Activated CD4-positive, alpha-beta T cell treated with anti-CD3 and anti-CD28 coated beads for 36 hours (primary cell): ENCODE data around the gene MID2. TPM values are rescaled to one million over a fixed set of nuclear protein-coding genes. Genes with fewer than 3 reads are reported as not detected.
"Not testable (repeated sequence)": the region's sequence is repeated elsewhere in the genome, so short reads cannot be mapped to it uniquely, and the experiment has no call there.

Experiments
- ATAC-seq: fragments of 200-7000 bp; cut with Tn5 transposase; one replicate; pipeline ENCODE4 v1.10.0; 2021; ENCODE audit warnings: mild to moderate bottlenecking, moderate library complexity
- CTCF ChIA-PET: fragments of 350-600 bp; sonication (Branson Sonifier 250); formaldehyde crosslinking; loops from one replicate; lab custom pipeline; 2021; ENCODE audit warnings: antibody characterized with exemption; lab: Charles Lee
- POLR2A ChIA-PET: fragments of 350-600 bp; sonication (Branson Sonifier 250); formaldehyde crosslinking; loops from one replicate; lab custom pipeline; 2021; ENCODE audit warnings: antibody characterized with exemption, inconsistent platforms; lab: Charles Lee
- DNase-seq: peaks from one replicate; pipeline ENCODE4 v3.0.0-alpha.2; 2020
- H3K27ac Mint-ChIP-seq: one replicate; pipeline ENCODE4 v1.8.0; 2021; ENCODE audit warnings: mixed read lengths
- H3K27me3 Mint-ChIP-seq: one replicate; pipeline ENCODE4 v1.8.0; 2021; ENCODE audit warnings: mixed read lengths
- H3K36me3 Mint-ChIP-seq: one replicate; pipeline ENCODE4 v1.8.0; 2021; ENCODE audit warnings: low read depth, mixed read lengths
- H3K4me1 Mint-ChIP-seq: one replicate; pipeline ENCODE4 v1.8.0; 2021; ENCODE audit warnings: mixed read lengths
- H3K4me3 Mint-ChIP-seq: one replicate; pipeline ENCODE4 v1.8.0; 2021; ENCODE audit warnings: mild to moderate bottlenecking, moderate library complexity, mixed read lengths
- H3K9me3 Mint-ChIP-seq: one replicate; pipeline ENCODE4 v1.8.0; 2021; ENCODE audit warnings: low read depth, mixed read lengths
- intact Hi-C, 2 experiments: fragments of 100-400 bp; cut with DNase I in 1 of 2; cut with micrococcal nuclease in 1 of 2; formaldehyde crosslinking; loops; one replicate each; pipeline versions ENCODE4 v1.14.2 to v1.15.1; 2022 to 2024; cut with DNase I, micrococcal nuclease
- total RNA-seq, 2 experiments: library from RNA; stranded (reverse); gene quantifications; one replicate each; pipeline ENCODE4 v1.2.3, GENCODE V29; 2021

MID2 gene
- 10 to 100 TPM in 1 of 2 experiments, 1 to 10 TPM in 1; 7.3 to 10.1 TPM for total RNA-seq

DNA sequence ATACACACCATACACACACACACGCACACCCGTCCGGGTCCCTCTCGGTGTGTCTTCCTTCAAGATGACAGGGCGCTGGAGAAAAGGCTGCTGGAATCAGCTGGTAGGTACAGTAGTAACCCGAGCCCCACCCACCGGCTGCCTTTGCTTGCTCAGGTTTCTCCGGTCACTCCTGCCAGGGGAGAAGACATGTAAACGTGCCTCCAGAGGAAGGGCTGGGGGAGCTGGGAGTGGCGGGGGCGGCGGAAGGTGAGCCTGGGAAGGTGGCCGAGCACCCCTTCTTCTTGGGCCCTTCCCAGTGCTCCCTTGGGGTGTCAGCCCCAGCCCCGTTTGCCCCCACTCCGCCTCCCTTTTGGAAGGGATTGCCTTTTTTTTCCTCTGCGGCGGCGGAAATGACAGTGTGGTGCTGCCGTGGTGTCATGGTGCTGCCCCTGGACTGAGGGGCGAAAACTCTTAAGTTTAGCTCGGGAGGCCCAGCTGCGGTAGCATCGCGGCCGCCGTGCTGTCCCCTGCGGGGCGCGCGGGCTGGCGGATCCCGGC is at the start of gene MID2:
Gene MID2, plus strand, starts transcription at position 169 of the 540 bp plus-strand sequence. CDS start 561 bp downstream, outside the sequence.
- POLR2A ChIA-PET = interaction anchor here (1.8 kb wide), 1 partner anchor 20 kb away, joined by 4 read pairs; no protein-coding TSS in a partner anchor

GRCh38 chrX:107776649-107777535 is 48.8 kb upstream of the MID2 start:
- POLR2A ChIA-PET = interaction anchor here (0.7 to 1.0 kb wide), 4 partner anchors 103 to 345 kb away, joined by 3 to 4 read pairs (median 3); partner anchors contain the start of gene PRPS1
- CTCF ChIA-PET = interaction anchor here (0.6 to 6.8 kb wide), 30 partner anchors 10 to 880 kb away, joined by 3 to 149 read pairs (median 4); partner anchors contain the start of genes MID2 and PRPS1
- Mint-ChIP-seq H3K27me3 (no peaks in the 10 kb centered on the region), H3K36me3 (no peaks in the 10 kb centered on the region), H3K4me3 (peak overlapping the region; percentile 77), H3K4me1 (peaks cover 12% of the 10 kb centered on the region), H3K27ac (peak overlapping the region; percentile 86), H3K9me3 (no peaks in the 10 kb centered on the region)
- intact Hi-C loops = loop anchor here (1.0 to 10.0 kb wide), 16 partner anchors 34 to 882 kb away; partner anchors contain the start of genes MORC4 (in 1 of the 2) and RBM41 (in 1 of the 2)
- peak; percentile 80 for ATAC-seq
- peak; percentile 88 for DNase-seq

More for the DNA sequence above, at the start of gene MID2:
- CTCF ChIA-PET = interaction anchor here (1.6 kb wide), 1 partner anchor 48 kb away, joined by 7 read pairs; the partner anchor contains the start of gene NCBP2L
- no peaks in the 10 kb centered on the region for H3K36me3 Mint-ChIP-seq
- DNase-seq (peak; percentile 71), ATAC-seq (peak; percentile 57)
- peak within 1 kb of the TSS; percentile 75 for H3K4me3 Mint-ChIP-seq
- peaks cover 43% of the 10 kb centered on the region for H3K4me1 Mint-ChIP-seq
- H3K27ac Mint-ChIP-seq = peak within 1 kb of the TSS; percentile 72
- no peaks in the 10 kb centered on the region for H3K9me3 Mint-ChIP-seq
- H3K27me3 Mint-ChIP-seq = peaks cover 4% of the 10 kb centered on the region
- intact Hi-C loops = loop anchor here (1.0 to 10.0 kb wide), 7 partner anchors 49 to 267 kb away; partner anchors contain the start of genes ATG4A (in 1 of the 2), NCBP2L (in 1 of the 2) and PSMD10 (in 1 of the 2)

GRCh38 chrX:107777536-107777832 is 48.2 kb upstream of the MID2 start, which contains the start of gene NCBP2L:
Gene NCBP2L, plus strand, starts transcription at chrX:107777733. Its CDS starts 16,488 bp downstream, at chrX:107794221.
- ATAC-seq (no peak), DNase-seq (no peak)
- H3K36me3 Mint-ChIP-seq = no peaks in the 10 kb centered on the region
- intact Hi-C loops = loop anchor here (1.0 to 10.0 kb wide), 15 partner anchors 35 to 883 kb away; partner anchors contain the start of genes MORC4 (in 1 of the 2) and RBM41 (in 1 of the 2)
- H3K4me1 Mint-ChIP-seq = peaks cover 12% of the 10 kb centered on the region
- no peaks in the 10 kb centered on the region for H3K9me3 Mint-ChIP-seq
- peak within 1 kb of the TSS; percentile 86 for H3K27ac Mint-ChIP-seq
- POLR2A ChIA-PET = interaction anchor here (0.7 to 1.0 kb wide), 4 partner anchors 104 to 345 kb away, joined by 3 to 4 read pairs (median 3); partner anchors contain the start of gene PRPS1
- CTCF ChIA-PET = interaction anchor here (0.6 to 6.8 kb wide), 25 partner anchors 10 to 838 kb away, joined by 3 to 149 read pairs (median 4); partner anchors contain the start of genes MID2 and PRPS1
- no peaks in the 10 kb centered on the region for H3K27me3 Mint-ChIP-seq
- peak within 1 kb of the TSS; percentile 77 for H3K4me3 Mint-ChIP-seq

DNA sequence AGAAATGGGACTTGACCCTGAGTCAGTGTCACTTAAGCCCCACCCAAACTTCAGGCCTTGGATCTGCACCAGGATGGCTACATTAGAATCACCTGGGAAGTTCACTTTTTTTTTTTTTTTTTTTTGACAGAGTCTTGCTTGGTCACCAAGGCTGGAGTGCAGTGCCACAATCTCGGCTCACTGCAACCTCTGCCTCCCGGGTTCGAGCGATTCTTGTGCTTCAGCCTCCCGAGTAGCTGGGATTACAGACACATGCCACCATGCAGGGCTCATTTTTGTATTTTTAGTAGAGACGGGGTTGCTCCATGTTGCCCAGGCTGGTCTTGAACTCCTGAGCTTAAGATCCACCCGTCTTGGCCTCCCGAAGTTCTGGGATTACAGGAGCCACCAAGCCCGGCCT is 45.1 kb upstream of the MID2 start:
- Mint-ChIP-seq H3K9me3 (no peaks in the 10 kb centered on the region), H3K27ac (no peak overlapping the region), H3K4me3 (no peak overlapping the region), H3K36me3 (no peaks in the 10 kb centered on the region), H3K27me3 (no peaks in the 10 kb centered on the region), H3K4me1 (peaks cover 6% of the 10 kb centered on the region)
- CTCF ChIA-PET = interaction anchor here (0.6 to 6.8 kb wide), 3 partner anchors 11 to 124 kb away, joined by 3 to 149 read pairs (median 4); no protein-coding TSS in a partner anchor
- intact Hi-C loops = no loop called here
- DNase-seq = no peak
- no peak for ATAC-seq
- POLR2A ChIA-PET = no interaction called here

- H3K27me3 Mint-ChIP-seq = peaks cover 1% of the 10 kb centered on the region
- H3K4me1 Mint-ChIP-seq = no peaks in the 10 kb centered on the region
- intact Hi-C loops = no loop called here
- H3K4me3 Mint-ChIP-seq = no peak overlapping the region
- H3K36me3 Mint-ChIP-seq = no peaks in the 10 kb centered on the region
- no peaks in the 10 kb centered on the region for H3K9me3 Mint-ChIP-seq
- H3K27ac Mint-ChIP-seq = no peak overlapping the region
- ChIA-PET CTCF (no interaction called here), POLR2A (no interaction called here)
- DNase-seq = no peak
- ATAC-seq = no peak
Observed at GRCh38 chrX:107787827-107788226, 37.8 kb upstream of the MID2 start.

- Mint-ChIP-seq H3K36me3 (no peaks in the 10 kb centered on the region), H3K9me3 (no peaks in the 10 kb centered on the region), H3K27ac (no peak overlapping the region), H3K4me3 (no peak overlapping the region), H3K27me3 (peaks cover 3% of the 10 kb centered on the region), H3K4me1 (no peaks in the 10 kb centered on the region)
- no peak for DNase-seq
- ChIA-PET CTCF (no interaction called here), POLR2A (no interaction called here)
- ATAC-seq = no peak
- intact Hi-C loops = no loop called here
Observed at GRCh38 chrX:107804427-107804826, 21.2 kb upstream of the MID2 start.

GRCh38 chrX:107805179-107805578 is 20.5 kb upstream of the MID2 start:
- H3K36me3 Mint-ChIP-seq = no peaks in the 10 kb centered on the region
- no peaks in the 10 kb centered on the region for H3K4me1 Mint-ChIP-seq
- DNase-seq (no peak), ATAC-seq (no peak)
- H3K27me3 Mint-ChIP-seq = peaks cover 1% of the 10 kb centered on the region
- POLR2A ChIA-PET = no interaction called here
- no peaks in the 10 kb centered on the region for H3K9me3 Mint-ChIP-seq
- intact Hi-C loops = no loop called here
- CTCF ChIA-PET = no interaction called here
- no peak overlapping the region for H3K4me3 Mint-ChIP-seq
- H3K27ac Mint-ChIP-seq = no peak overlapping the region

DNA sequence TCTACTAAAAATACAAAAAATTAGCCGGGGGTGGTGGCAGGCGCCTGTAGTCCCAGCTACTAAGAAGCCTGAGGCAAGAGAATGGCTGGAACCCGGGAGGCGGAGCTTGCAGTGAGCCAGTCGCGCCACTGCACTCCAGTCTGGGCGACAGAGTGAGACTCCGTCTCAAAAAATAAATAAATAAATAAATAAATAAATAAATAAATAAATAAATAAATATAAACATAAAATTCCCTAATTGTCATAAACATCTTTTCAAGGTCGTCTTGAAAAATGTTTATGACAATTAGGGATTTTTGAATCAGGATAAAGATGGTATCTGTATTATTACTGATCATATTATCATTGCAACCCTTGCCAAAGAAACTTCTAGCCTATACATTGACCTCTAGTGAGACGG is 15.6 kb upstream of the MID2 start:
- POLR2A ChIA-PET = not testable (repeated sequence)

GRCh38 chrX:107818900-107819521 is 6.7 kb upstream of the MID2 start:
- ChIA-PET CTCF (no interaction called here), POLR2A (no interaction called here)
- ATAC-seq (no peak), DNase-seq (peak; percentile 11)
- Mint-ChIP-seq H3K9me3 (no peaks in the 10 kb centered on the region), H3K27me3 (no peaks in the 10 kb centered on the region), H3K36me3 (no peaks in the 10 kb centered on the region), H3K4me3 (no peak overlapping the region), H3K27ac (no peak overlapping the region), H3K4me1 (peaks cover 6% of the 10 kb centered on the region)
- intact Hi-C loops = no loop called here

More for the DNA sequence above, 15.6 kb upstream of the MID2 start:
- intact Hi-C loops, H3K4me3 Mint-ChIP-seq, H3K9me3 Mint-ChIP-seq, DNase-seq, H3K27ac Mint-ChIP-seq, H3K27me3 Mint-ChIP-seq, H3K4me1 Mint-ChIP-seq, H3K36me3 Mint-ChIP-seq, CTCF ChIA-PET, ATAC-seq: not testable (repeated sequence)

DNA sequence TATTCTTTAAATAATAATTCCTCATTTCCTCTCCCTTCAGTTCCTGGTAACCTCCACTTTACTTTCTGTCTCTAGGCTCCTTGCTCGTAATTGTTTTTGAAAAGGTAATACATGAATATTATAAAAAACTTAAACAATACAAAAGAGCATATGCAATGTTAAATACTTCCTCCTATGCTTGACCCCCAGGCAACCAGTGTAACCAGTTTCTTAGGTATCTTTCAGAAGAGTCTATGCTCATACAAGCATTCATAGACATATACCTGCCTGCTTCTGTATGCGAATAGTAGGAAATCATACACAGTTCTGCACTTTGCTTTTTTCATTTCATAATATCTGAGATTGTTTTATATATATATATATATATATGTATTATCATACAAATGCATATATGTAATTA is 2.6 kb upstream of the MID2 start:
- intact Hi-C loops = loop anchor here in 1 of 2 experiments (10.0 kb wide), 1 partner anchor 72 kb away; no protein-coding TSS in a partner anchor
- Mint-ChIP-seq H3K36me3 (no peaks in the 10 kb centered on the region), H3K27ac (no peak overlapping the region), H3K4me1 (peaks cover 32% of the 10 kb centered on the region), H3K9me3 (no peaks in the 10 kb centered on the region), H3K27me3 (peaks cover 4% of the 10 kb centered on the region), H3K4me3 (no peak overlapping the region)
- CTCF ChIA-PET = no interaction called here
- DNase-seq = no peak
- ATAC-seq = no peak
- POLR2A ChIA-PET = no interaction called here

- intact Hi-C loops = loop anchor here in 1 of 2 experiments (10.0 kb wide), 1 partner anchor 71 kb away; no protein-coding TSS in a partner anchor
- peak overlapping the region; percentile 4 for H3K4me3 Mint-ChIP-seq
Observed at GRCh38 chrX:107823456-107823855, 2.2 kb upstream of the MID2 start.

More at GRCh38 chrX:107823456-107823855, 2.2 kb upstream of the MID2 start:
- Mint-ChIP-seq H3K27ac (no peak overlapping the region), H3K36me3 (no peaks in the 10 kb centered on the region), H3K27me3 (peaks cover 4% of the 10 kb centered on the region), H3K4me1 (peaks cover 32% of the 10 kb centered on the region), H3K9me3 (no peaks in the 10 kb centered on the region)
- ATAC-seq = no peak
- POLR2A ChIA-PET = no interaction called here
- CTCF ChIA-PET = no interaction called here
- DNase-seq = no peak
